Left lung (tissue), 10 donors: ENCODE data around the gene TBC1D21. TPM values are rescaled to one million over a fixed set of nuclear protein-coding genes. Genes with fewer than 3 reads are reported as not detected.

Source experiments
- ATAC-seq: fragments of 200-7000 bp; cut with Tn5 transposase; one replicate; pipeline ENCODE4 v1.9.1; 2020; ENCODE audit warnings: moderate library complexity
- DNase-seq, 4 donors: peaks; one replicate each; pipeline ENCODE4 v3.0.0-alpha.2; 2013 to 2020
- H3K27ac ChIP-seq, 2 donors: fragments of 200-600 bp; sonication (generic) in 1 of 2; one replicate each; pipeline versions ENCODE4 v1.5.0 to v1.8.0; 2020 to 2021
- H3K27me3 ChIP-seq, 2 donors: fragments of 200-600 bp; sonication (generic) in 1 of 2; one replicate each; pipeline versions ENCODE4 v1.5.0 to v1.8.0; 2020 to 2021
- H3K36me3 ChIP-seq, 2 donors: fragments of 200-600 bp; sonication (generic) in 1 of 2; one replicate each; pipeline versions ENCODE4 v1.5.0 to v1.8.0; 2020 to 2021
- H3K4me1 ChIP-seq, 2 donors: fragments of 200-600 bp; one replicate each; pipeline ENCODE4 v1.8.0; 2021
- H3K4me3 ChIP-seq, 2 donors: fragments of 200-600 bp; sonication (generic) in 1 of 2; one replicate each; pipeline versions ENCODE4 v1.5.0 to v1.8.0; 2020 to 2021; ENCODE audit warnings: mild to moderate bottlenecking in 1 of 2
- H3K9me3 ChIP-seq, 2 donors: fragments of 200-600 bp; sonication (generic) in 1 of 2; one replicate each; pipeline versions ENCODE4 v1.5.0 to v1.8.0; 2020 to 2021
- intact Hi-C, 2 donors: fragments of 100-400 bp; cut with DNase I; formaldehyde crosslinking; loops; one replicate each; pipeline versions ENCODE4 v1.11.2 to v1.14.2; 2022
- polyA plus RNA-seq, 6 donors: library from polyadenylated mRNA; unstranded; fragments of 120-200 nt; gene quantifications; one replicate each; pipeline ENCODE4 v1.2.1, GENCODE V29; 2013; ENCODE audit not compliant: insufficient read length in 6 of 6
- total RNA-seq, 2 donors: library from RNA; stranded (reverse); fragmentation: NEBNext Ultra II Directional; extraction: Animal tissue kit (Norgen Biotek cat#: 25700); gene quantifications; one replicate each; pipeline ENCODE4 v1.2.1, GENCODE V29; 2021
- TF ChIP-seq, protein P1 (sequence below), 2 donors: fragments of 200-600 bp; sonication (generic) in 1 of 2; IDR thresholded peaks; one replicate each; pipeline versions ENCODE4 v1.5.0 to v1.8.0; 2021; ENCODE audit warnings: antibody characterized with exemption in 2 of 2
- donor health status: DM: no; HTN: yes; CAD: no.
- donor health status: DM: no; HTN: no; CAD: no.

TBC1D21 gene
- total and polyA plus RNA-seq, 8 donors, result not detected

DNA sequence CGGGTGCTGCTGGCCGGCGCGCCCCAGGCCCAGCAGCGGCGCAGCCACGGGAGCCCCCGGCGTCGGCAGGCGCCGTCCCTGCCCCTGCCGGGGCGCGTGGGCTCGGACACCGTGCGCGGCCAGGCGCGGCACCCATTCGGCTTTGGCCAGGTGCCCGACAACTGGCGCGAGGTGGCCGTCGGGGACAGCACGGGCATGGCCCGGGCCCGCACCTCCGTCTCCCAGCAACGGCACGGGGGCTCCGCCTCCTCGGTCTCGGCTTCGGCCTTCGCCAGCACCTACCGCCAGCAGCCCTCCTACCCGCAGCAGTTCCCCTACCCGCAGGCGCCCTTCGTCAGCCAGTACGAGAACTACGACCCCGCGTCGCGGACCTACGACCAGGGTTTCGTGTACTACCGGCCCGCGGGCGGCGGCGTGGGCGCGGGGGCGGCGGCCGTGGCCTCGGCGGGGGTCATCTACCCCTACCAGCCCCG lies 53.7 kb downstream of the TBC1D21 start:
- DNase-seq, result peak in 3 of 4 donors; percentile 54 to 93 (median 68)
- intact Hi-C loops, result no loop called here

DNA sequence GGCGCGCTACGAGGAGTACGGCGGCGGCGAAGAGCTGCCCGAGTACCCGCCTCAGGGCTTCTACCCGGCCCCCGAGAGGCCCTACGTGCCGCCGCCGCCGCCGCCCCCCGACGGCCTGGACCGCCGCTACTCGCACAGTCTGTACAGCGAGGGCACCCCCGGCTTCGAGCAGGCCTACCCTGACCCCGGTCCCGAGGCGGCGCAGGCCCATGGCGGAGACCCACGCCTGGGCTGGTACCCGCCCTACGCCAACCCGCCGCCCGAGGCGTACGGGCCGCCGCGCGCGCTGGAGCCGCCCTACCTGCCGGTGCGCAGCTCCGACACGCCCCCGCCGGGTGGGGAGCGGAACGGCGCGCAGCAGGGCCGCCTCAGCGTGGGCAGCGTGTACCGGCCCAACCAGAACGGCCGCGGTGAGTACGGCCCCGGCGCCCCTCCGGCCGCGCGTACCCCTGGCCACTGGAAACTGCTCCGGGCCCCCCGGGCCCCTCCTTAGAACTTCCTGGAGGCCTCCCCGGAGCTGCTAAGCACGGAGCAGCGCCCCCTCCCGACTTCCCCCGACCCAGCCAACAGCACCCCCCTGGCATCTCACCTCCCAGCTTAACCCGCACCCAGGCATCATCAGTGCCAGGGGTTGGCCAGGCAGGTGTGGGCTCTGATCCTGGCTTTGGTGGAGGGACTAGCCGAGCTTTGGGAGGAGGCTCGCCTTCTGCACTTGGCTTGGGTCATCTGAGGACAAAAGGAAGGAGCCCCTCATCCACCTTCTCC lies 54.3 kb downstream of the TBC1D21 start:
- peak overlapping the region; percentile 50 to 62 for H3K4me3 ChIP-seq
- intact Hi-C loops, result no loop called here
- H3K27ac ChIP-seq, result peak overlapping the region; percentile 67 to 79
- DNase-seq (peak in 3 of 4 donors; percentile 62 to 97 (median 66)), ATAC-seq (peak; percentile 73)
- H3K9me3 ChIP-seq, result no peaks in the 10 kb centered on the region
- peaks cover 31 to 55% of the 10 kb centered on the region in 2 donors for H3K4me1 ChIP-seq
- TF ChIP-seq, protein P1, sequence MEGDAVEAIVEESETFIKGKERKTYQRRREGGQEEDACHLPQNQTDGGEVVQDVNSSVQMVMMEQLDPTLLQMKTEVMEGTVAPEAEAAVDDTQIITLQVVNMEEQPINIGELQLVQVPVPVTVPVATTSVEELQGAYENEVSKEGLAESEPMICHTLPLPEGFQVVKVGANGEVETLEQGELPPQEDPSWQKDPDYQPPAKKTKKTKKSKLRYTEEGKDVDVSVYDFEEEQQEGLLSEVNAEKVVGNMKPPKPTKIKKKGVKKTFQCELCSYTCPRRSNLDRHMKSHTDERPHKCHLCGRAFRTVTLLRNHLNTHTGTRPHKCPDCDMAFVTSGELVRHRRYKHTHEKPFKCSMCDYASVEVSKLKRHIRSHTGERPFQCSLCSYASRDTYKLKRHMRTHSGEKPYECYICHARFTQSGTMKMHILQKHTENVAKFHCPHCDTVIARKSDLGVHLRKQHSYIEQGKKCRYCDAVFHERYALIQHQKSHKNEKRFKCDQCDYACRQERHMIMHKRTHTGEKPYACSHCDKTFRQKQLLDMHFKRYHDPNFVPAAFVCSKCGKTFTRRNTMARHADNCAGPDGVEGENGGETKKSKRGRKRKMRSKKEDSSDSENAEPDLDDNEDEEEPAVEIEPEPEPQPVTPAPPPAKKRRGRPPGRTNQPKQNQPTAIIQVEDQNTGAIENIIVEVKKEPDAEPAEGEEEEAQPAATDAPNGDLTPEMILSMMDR (IDR thresholded peaks at IDR 0.05), result peak; percentile 16 to 38
- H3K36me3 ChIP-seq, result no peaks in the 10 kb centered on the region
- peaks cover 0 to 52% of the 10 kb centered on the region in 2 donors for H3K27me3 ChIP-seq

More for the DNA sequence above, 53.7 kb downstream of the TBC1D21 start:
- H3K27me3 ChIP-seq, result peaks cover 0 to 52% of the 10 kb centered on the region in 2 donors
- TF ChIP-seq, protein P1 (IDR thresholded peaks at IDR 0.05), result no peak
- H3K4me1 ChIP-seq, result peaks cover 37 to 61% of the 10 kb centered on the region in 2 donors
- H3K4me3 ChIP-seq, result peak overlapping the region; percentile 50 to 62
- peak; percentile 45 for ATAC-seq
- H3K27ac ChIP-seq, result peak overlapping the region; percentile 67 to 79
- no peaks in the 10 kb centered on the region for H3K36me3 ChIP-seq
- no peaks in the 10 kb centered on the region for H3K9me3 ChIP-seq

DNA sequence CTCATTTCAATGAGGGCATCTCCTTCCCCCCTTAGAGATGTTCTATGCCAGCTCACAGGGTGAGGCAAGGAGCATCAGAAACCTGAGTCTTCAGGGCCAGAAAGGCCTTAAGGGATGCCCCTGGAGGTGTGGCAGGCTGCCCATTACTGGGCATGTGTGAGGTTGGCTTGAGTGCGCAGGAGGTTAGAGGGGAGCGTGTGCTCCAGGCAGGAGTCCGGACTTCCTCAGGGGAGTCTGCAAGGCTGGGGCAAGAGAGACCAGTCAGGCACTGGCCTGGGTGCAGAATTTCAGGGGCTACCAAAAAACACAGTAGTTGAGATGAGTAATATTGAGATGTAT lies 54.8 kb downstream of the TBC1D21 start:
- H3K27me3 ChIP-seq, result peaks cover 0 to 52% of the 10 kb centered on the region in 2 donors
- intact Hi-C loops, result no loop called here
- H3K4me1 ChIP-seq, result peaks cover 27 to 50% of the 10 kb centered on the region in 2 donors
- TF ChIP-seq, protein P1 (IDR thresholded peaks at IDR 0.05), result no peak
- H3K4me3 ChIP-seq, result peak overlapping the region; percentile 50 to 62
- H3K27ac ChIP-seq, result peak overlapping the region in 1 of 2 donors; percentile 79
- DNase-seq (no peak), ATAC-seq (no peak)
- no peaks in the 10 kb centered on the region for H3K9me3 ChIP-seq
- no peaks in the 10 kb centered on the region for H3K36me3 ChIP-seq

DNA sequence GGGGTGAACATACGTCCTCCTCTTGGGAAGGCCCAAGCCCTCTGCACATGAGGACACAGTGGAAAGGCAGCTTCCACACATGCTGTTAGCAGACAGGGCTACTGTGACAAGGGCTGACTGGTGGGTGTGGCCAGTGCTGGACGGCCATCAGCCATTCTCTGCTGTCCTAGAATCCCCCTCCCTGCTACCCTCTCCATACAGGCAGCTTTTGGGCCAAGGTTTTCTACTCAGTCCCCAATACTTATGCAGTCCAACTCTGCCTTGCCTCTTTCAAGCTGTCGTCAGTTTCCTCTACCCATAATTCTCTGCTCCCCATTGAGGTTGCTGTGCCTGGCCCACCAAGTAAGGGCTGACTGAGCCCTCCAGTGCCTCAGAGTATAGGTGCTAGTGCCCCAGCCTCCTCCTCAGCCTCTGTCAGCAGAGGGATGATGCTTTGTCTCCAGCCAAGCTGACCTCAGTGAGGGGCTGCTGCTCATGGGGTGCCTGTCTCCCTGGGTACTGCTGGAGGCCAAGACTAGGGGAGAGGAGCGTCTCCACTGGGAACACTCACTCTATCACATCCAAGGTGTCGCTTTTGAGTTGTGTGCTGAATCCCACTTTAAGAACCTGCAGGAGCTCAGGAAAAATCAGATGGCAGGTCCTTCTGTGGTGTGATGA lies 55.7 kb downstream of the TBC1D21 start:
- intact Hi-C loops, result no loop called here
- peaks cover 0 to 52% of the 10 kb centered on the region in 2 donors for H3K27me3 ChIP-seq
- TF ChIP-seq, protein P1 (IDR thresholded peaks at IDR 0.05), result no peak

DNA sequence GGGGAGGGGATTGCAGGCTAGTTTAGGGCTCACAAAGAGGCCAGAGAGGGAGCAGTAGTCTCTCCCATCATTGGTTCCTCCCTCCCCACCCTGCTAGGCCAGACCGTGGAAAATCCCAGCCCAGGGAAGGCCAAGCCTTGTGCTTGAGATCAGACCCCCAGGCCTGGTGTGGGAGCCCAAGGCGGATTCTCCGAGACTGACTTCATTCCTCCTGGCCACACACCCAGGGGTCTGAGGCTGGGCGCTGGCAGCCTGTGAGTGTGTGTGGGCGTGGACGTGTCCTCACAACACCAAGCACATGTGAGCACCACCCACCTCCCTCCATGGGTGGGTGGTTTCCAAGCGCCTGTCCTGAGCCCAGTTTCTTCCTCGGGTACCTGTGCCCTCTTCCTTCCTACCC lies 57.0 kb downstream of the TBC1D21 start:
- H3K36me3 ChIP-seq, result no peaks in the 10 kb centered on the region
- H3K27me3 ChIP-seq, result peaks cover 0 to 52% of the 10 kb centered on the region in 2 donors
- H3K9me3 ChIP-seq, result no peaks in the 10 kb centered on the region
- ATAC-seq, result no peak
- DNase-seq, result peak in 1 of 4 donors; percentile 58
- TF ChIP-seq, protein P1 (IDR thresholded peaks at IDR 0.05), result no peak
- H3K4me3 ChIP-seq, result no peak overlapping the region
- intact Hi-C loops, result no loop called here
- H3K27ac ChIP-seq, result peak overlapping the region in 1 of 2 donors; percentile 23
- H3K4me1 ChIP-seq, result peaks cover 13 to 32% of the 10 kb centered on the region in 2 donors

More for the DNA sequence above, 55.7 kb downstream of the TBC1D21 start:
- DNase-seq, result no peak
- Histone ChIP-seq H3K4me3 (no peak overlapping the region), H3K4me1 (peaks cover 18 to 41% of the 10 kb centered on the region in 2 donors), H3K36me3 (no peaks in the 10 kb centered on the region), H3K9me3 (no peaks in the 10 kb centered on the region), H3K27ac (no peak overlapping the region)
- no peak for ATAC-seq
